Tibial nerve (tissue), 4 donors: Measurements from ENCODE around the gene KRTAP3-3.

Experiments
- CTCF ChIP-seq, 5 experiments: fragments of 200-600 bp in 3 of 5; fragments of 450-650 bp in 2 of 5; sonication (generic) in 3 of 5; IDR thresholded peaks; one replicate each; pipeline ENCODE4 v1.5.1; 2016 to 2019; ENCODE audit warnings: antibody characterized with exemption in 5 of 5, mild to moderate bottlenecking in 3 of 5, moderate library complexity in 2 of 5
- EP300 ChIP-seq, 2 donors: sonication (generic); formaldehyde crosslinking; IDR thresholded peaks; one replicate each; pipeline ENCODE4 v1.6.1; 2017; ENCODE audit warnings: antibody characterized with exemption in 2 of 2, mild to moderate bottlenecking in 1 of 2
- POLR2A ChIP-seq, 2 donors: fragments of 450-650 bp; IDR thresholded peaks; one replicate each; pipeline ENCODE4 v1.6.1; 2017; ENCODE audit warnings: antibody characterized with exemption in 2 of 2, mild to moderate bottlenecking in 2 of 2, moderate library complexity in 2 of 2

DNA sequence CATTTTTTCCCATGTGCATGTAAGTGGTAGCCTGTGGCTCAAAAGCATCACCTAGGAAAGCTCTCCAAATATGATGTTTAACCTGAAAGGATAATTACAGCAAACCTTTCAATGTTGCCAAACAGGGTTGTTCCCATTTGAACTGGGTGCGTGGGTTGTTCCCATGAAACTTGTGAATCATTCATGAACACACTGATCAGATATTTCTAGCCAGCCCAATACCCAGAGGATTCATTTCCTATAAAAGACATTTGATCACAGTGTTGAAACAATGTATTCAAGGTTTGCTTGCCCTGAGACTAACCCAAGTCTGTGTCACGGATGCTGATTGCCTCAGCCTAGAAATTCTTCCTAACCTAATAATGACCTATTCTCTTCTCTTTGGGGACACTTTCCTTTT lies 40.1 kb downstream of the KRTAP3-3 start:
- TF ChIP-seq CTCF (IDR thresholded peaks at IDR 0.05) = no peak
- no peak for TF ChIP-seq EP300 (IDR thresholded peaks at IDR 0.05)
- TF ChIP-seq POLR2A (IDR thresholded peaks at IDR 0.05) = no peak
